Fibroblast of villous mesenchyme (primary cell): ENCODE measurements around the gene PSME1. TPM values are rescaled to one million over a fixed set of nuclear protein-coding genes. Genes with fewer than 3 reads are reported as not detected.
A peak's percentile ranks its signal among the peaks of the same experiment; 100 is the strongest.

Source experiments
- DNase-seq: peaks from one replicate; pipeline ENCODE4 v3.0.0-alpha.2; 2010; ENCODE audit warnings: low read depth
- H3K4me3 ChIP-seq: 2 replicates; pipeline ENCODE4 v1.5.1; 2011; ENCODE audit warnings: low read depth, mild to moderate bottlenecking, low read length
- CTCF ChIP-seq: IDR thresholded peaks from 2 replicates; pipeline ENCODE4 v1.5.1; 2012; ENCODE audit warnings: low read depth, mild to moderate bottlenecking, low read length; ENCODE audit not compliant: insufficient read depth
- total RNA-seq: library from RNA; depleted of rRNA; stranded (reverse); fragments of >200 nt; gene quantifications from 2 replicates; pipeline ENCODE4 v1.2.3, GENCODE V29; 2012

Gene PSME1
- total RNA-seq, 1 donor, result 147 TPM

DNA sequence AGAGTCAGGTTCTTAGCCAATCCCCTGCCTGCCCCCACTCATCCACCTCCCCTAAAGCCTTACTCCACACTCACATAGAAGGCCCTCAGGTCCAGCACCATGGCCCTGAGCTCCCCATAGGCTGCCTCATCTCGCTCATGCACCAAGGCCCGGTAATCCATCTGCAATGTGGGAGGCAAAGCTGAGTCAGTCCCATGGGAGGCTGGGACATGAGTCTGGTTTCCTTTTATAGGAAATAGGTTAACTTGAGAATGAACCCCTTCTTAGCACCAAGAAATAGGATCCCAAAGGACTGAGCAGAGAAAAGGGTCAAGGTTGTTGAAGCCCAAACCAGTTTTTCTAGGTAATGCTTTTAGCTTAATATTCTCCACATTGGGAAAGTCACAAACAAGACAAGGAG lies 7.5 kb downstream of the PSME1 start:
- DNase-seq, result peak; percentile 16
- TF ChIP-seq CTCF, result no peak
- no peak overlapping the region for H3K4me3 ChIP-seq

DNA sequence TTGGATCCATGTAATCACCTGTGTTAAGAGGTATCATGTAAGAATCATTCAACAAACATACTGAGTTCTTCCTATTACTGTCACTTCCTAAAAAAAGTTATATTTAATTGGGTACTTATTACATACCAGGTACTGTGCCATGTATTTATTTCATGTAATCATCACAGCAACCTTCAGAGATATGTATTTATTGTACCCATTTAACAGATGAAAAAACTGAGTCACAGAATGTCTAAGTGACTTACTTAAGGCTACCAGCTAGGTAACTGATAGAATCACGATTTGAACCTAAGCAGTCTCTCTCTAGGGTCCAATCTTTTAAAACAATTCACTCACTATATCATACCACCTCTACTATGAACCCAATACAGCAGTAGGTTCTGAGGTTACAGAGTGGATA lies 8.5 kb downstream of the PSME1 start:
- DNase-seq, result no peak
- no peak for TF ChIP-seq CTCF
- no peak overlapping the region for H3K4me3 ChIP-seq

DNA sequence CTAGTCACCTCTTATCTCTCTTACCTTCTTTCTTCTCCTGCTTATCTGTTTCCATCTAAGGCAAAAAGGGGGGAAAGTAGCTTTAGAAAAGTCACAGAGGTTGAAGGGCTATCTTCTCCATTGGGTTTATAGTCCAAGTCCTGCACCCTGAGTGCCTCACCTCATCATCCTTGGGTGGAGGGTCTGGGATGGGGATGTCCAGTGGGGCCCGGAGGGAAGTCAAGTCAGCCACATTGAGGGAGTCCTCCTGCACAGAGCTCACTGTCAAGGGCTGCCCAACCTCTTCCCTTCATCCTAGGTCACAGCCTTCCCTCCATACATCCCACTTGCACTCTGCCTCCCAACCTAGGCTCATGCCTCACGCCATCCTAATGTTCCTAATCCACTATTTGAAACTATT lies 9.2 kb downstream of the PSME1 start:
- H3K4me3 ChIP-seq, result peak overlapping the region; percentile 87
- no peak for DNase-seq
- no peak for TF ChIP-seq CTCF

GRCh38 chr14:24145690-24146452 lies 9.9 kb downstream of the PSME1 start:
- peak overlapping the region; percentile 87 for H3K4me3 ChIP-seq
- peak; percentile 12 for DNase-seq
- no peak for TF ChIP-seq CTCF

DNA sequence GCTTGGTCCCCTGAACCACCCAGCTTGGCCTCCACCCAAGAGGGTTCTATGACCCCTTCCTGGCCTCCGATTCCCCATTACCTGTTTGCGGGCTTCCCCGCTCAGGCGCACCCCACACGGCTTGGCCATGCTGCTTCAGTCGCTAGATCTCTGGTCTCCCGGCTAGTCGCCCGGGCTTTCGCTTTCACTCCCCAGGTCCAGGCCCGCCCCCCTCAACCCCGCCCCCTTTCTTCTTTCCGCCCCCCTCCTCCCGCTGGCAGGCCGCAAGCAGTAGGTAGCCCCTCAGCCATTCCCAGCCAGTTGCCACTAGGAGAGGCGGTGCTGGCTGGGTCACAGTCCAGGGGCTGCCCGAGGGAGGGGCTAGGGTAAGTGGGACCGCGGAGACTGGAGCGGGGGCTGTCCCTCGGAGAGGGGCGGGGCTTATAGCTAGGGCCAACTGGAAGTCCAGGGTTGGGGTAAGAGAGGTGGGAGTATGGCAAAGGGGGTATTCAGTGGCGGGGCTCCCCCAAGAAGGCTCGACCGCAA lies 10.5 kb downstream of the PSME1 start, which contains the start of gene PSME2:
TSS of gene PSME2 (minus strand) at position 158 of the 525 bp plus-strand sequence. CDS start at position 129, 29 bp downstream.
- TF ChIP-seq CTCF, result no peak
- DNase-seq, result peak; percentile 98
- peak within 1 kb of the TSS; percentile 87 for H3K4me3 ChIP-seq

DNA sequence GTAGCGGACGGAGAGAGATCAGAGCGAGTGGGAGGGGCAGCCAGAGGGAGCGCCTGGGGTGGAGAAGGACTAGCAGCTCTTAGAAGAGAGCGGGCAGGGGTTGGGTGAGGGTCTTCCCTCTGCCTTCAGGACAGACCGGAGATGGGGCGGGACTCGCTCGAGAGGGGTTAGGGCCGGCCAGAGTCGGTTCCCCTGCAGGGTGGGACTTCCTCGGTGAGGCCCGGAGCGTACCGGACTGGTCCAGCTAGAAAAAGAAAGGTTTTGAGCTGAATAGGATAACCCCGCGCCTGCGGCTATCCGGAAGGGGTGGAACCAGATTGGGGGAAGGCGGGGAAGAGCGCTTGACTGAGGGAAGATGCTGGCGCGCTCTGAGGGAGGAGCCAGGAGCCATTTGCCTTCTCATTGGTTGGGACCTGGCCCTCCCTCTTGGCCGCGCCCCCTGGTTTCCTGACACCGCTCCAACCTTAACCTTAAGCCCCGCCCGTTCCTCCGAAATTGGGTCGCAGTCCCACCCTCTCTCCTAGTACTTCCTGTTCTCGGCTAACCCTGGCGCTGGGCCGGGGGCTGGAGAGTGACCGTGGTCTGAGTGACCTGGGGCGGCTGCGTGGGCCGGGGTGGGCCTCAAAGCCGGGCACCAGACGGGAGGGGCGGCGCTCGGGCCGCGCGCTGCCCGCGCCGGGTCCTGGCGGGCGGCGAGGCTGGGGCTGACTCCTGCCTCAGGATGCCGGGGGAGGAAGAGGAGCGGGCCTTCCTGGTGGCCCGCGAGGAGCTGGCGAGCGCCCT lies 11.2 kb downstream of the PSME1 start, which contains the start of gene RNF31:
TSS of gene RNF31 (plus strand) at position 521 of the 783 bp plus-strand sequence. CDS start at position 722, 201 bp downstream.
- DNase-seq, result peak; percentile 98
- TF ChIP-seq CTCF, result no peak
- peak within 1 kb of the TSS; percentile 87 for H3K4me3 ChIP-seq
